ENCODE data around the gene CDPF1.

- no peak for TF ChIP-seq CTCF (conservative IDR thresholded peaks at IDR 0.05; ENCODE audit: low read depth, low read length)
- no peak for TF ChIP-seq EZH2phosphoT487 (IDR thresholded peaks at IDR 0.05; ENCODE audit: borderline replicate concordance, low read length)
These were observed 37.9 kb downstream of the CDPF1 start for GRCh38 chr22:46212195-46212594.
